OCI-LY3 (cell line): Measurements from ENCODE around the gene HSPBP1.

Experiments
- H2AFZ ChIP-seq: fragments of 200-600, 300-600 bp; shearing (Covaris generic); 2 replicates; pipeline ENCODE4 v1.6.0; 2014; ENCODE audit warnings: antibody characterized with exemption, low read depth, low read length
- H3K27ac ChIP-seq: fragments of 200-600, 300-600 bp; sonication (generic); 2 replicates; pipeline ENCODE4 v1.5.1; 2014; ENCODE audit warnings: mild to moderate bottlenecking, low read length, moderate library complexity, mixed read lengths
- H3K27me3 ChIP-seq: fragments of 200-600, 300-600 bp; sonication (generic); 2 replicates; pipeline ENCODE4 v1.6.1; 2014; ENCODE audit warnings: low read depth, low read length, mixed read lengths
- H3K36me3 ChIP-seq: fragments of 200-600, 300-600 bp; sonication (generic); replicated peaks from 2 replicates; pipeline ENCODE3; 2014; ENCODE audit warnings: low read depth, low read length, mixed read lengths
- H3K4me1 ChIP-seq: fragments of 300-600, 200-600 bp; sonication (generic); 2 replicates; pipeline ENCODE4 v1.6.1; 2014; ENCODE audit warnings: low read length, mixed read lengths
- H3K4me2 ChIP-seq: fragments of 200-600, 300-600 bp; sonication (generic); 2 replicates; pipeline ENCODE4 v1.6.1; 2014; ENCODE audit warnings: low read length, mixed read lengths
- H3K4me3 ChIP-seq: fragments of 300-600, 200-600 bp; sonication (generic); 2 replicates; pipeline ENCODE4 v1.5.1; 2014; ENCODE audit warnings: antibody characterized with exemption, mild to moderate bottlenecking, low read length, moderate library complexity
- H3K79me2 ChIP-seq: fragments of 300-600, 200-600 bp; shearing (Covaris generic); 2 replicates; pipeline ENCODE4 v1.6.1; 2014; ENCODE audit warnings: mild to moderate bottlenecking, low read length, mixed read lengths
- H3K9ac ChIP-seq: fragments of 300-600, 200-600 bp; shearing (Covaris generic); 2 replicates; pipeline ENCODE4 v1.6.0; 2014; ENCODE audit warnings: mild to moderate bottlenecking, low read length, moderate library complexity
- H3K9me3 ChIP-seq: fragments of 200-600, 300-600 bp; shearing (Covaris generic); 2 replicates; pipeline ENCODE4 v1.6.1; 2014; ENCODE audit warnings: low read length, mixed read lengths; ENCODE audit not compliant: insufficient read depth
- H4K20me1 ChIP-seq: fragments of 200-600, 300-600 bp; sonication (generic); 2 replicates; pipeline ENCODE4 v1.6.1; 2016; ENCODE audit warnings: low read length, mixed read lengths; ENCODE audit not compliant: insufficient read depth
- CTCF ChIP-seq: fragments of 200-600, 300-600 bp; sonication (generic); IDR thresholded peaks from 2 replicates; pipeline ENCODE4 v1.5.1; 2014; ENCODE audit warnings: antibody characterized with exemption, low read length, low read depth
- EZH2phosphoT487 ChIP-seq: fragments of 200-600 bp; shearing (Covaris generic); IDR thresholded peaks from 2 replicates; pipeline ENCODE4 v1.6.1; 2018; ENCODE audit warnings: antibody characterized with exemption, mixed run types, low read depth

HSPBP1 gene

GRCh38 chr19:55283548-55284377 lies 3.9 kb upstream of the HSPBP1 start, which contains the start of gene BRSK1:
TSS of gene BRSK1 (plus strand) at chr19:55283997. CDS start at chr19:55284443, 446 bp downstream.
- Histone ChIP-seq H3K36me3 (no peaks in the 10 kb centered on the region), H3K4me3 (peak within 1 kb of the TSS; percentile 75), H3K9me3 (no peaks in the 10 kb centered on the region), H3K9ac (peak within 1 kb of the TSS; percentile 47), H3K27me3 (no peaks in the 10 kb centered on the region), H3K27ac (no peak within 1 kb of the TSS), H4K20me1 (no peaks in the 10 kb centered on the region), H3K79me2 (peaks cover 10% of the 10 kb centered on the region), H2AFZ (peak within 1 kb of the TSS; percentile 51; the same call in 1 of the 2 replicates), H3K4me2 (peak within 1 kb of the TSS; percentile 73), H3K4me1 (peaks cover 24% of the 10 kb centered on the region)
- TF ChIP-seq CTCF = no peak
- no peak for TF ChIP-seq EZH2phosphoT487

- H3K9me3 ChIP-seq = no peaks in the 10 kb centered on the region
- H3K4me3 ChIP-seq = peak overlapping the region; percentile 87
- peak overlapping the region; percentile 47 for H3K27ac ChIP-seq
- peak overlapping the region; percentile 63 for H3K9ac ChIP-seq
- H3K4me2 ChIP-seq = peak overlapping the region; percentile 81
- no peaks in the 10 kb centered on the region for H4K20me1 ChIP-seq
- peaks cover 22% of the 10 kb centered on the region for H3K36me3 ChIP-seq
- H3K27me3 ChIP-seq = no peaks in the 10 kb centered on the region
- no peak for TF ChIP-seq CTCF
- TF ChIP-seq EZH2phosphoT487 = no peak
- peaks cover 58% of the 10 kb centered on the region for H3K4me1 ChIP-seq
- peaks cover 29% of the 10 kb centered on the region for H3K79me2 ChIP-seq
- H2AFZ ChIP-seq = no peak overlapping the region
Measured at GRCh38 chr19:55279340-55279739, 570 bp downstream of the HSPBP1 start.

- H3K27me3 ChIP-seq = no peaks in the 10 kb centered on the region
- H3K9ac ChIP-seq = no peak overlapping the region
- peaks cover 29% of the 10 kb centered on the region for H3K79me2 ChIP-seq
- no peaks in the 10 kb centered on the region for H3K9me3 ChIP-seq
- peaks cover 65% of the 10 kb centered on the region for H3K4me1 ChIP-seq
- peaks cover 28% of the 10 kb centered on the region for H3K36me3 ChIP-seq
- no peak overlapping the region for H3K27ac ChIP-seq
- H4K20me1 ChIP-seq = no peaks in the 10 kb centered on the region
- peak overlapping the region; percentile 81 for H3K4me2 ChIP-seq
- no peak overlapping the region for H2AFZ ChIP-seq
- peak overlapping the region; percentile 87 for H3K4me3 ChIP-seq
- no peak for TF ChIP-seq CTCF
- no peak for TF ChIP-seq EZH2phosphoT487
Measured at GRCh38 chr19:55278391-55279135, 1.3 kb downstream of the HSPBP1 start.

- Histone ChIP-seq H3K4me2 (peak overlapping the region; percentile 83), H3K27ac (peak overlapping the region; percentile 95)
- TF ChIP-seq EZH2phosphoT487 (no peak), CTCF (no peak)
Measured at GRCh38 chr19:55277494-55277893, 2.4 kb downstream of the HSPBP1 start.

More at GRCh38 chr19:55277494-55277893, 2.4 kb downstream of the HSPBP1 start:
- Histone ChIP-seq H3K4me1 (peaks cover 61% of the 10 kb centered on the region), H3K79me2 (peaks cover 29% of the 10 kb centered on the region), H4K20me1 (no peaks in the 10 kb centered on the region), H3K36me3 (peaks cover 37% of the 10 kb centered on the region), H3K4me3 (peak overlapping the region; percentile 69; the same call in 1 of the 2 replicates), H3K9ac (peak overlapping the region; percentile 56; the same call in 1 of the 2 replicates), H3K9me3 (no peaks in the 10 kb centered on the region), H2AFZ (no peak overlapping the region), H3K27me3 (no peaks in the 10 kb centered on the region)
